Measurements from ENCODE around the gene RTL9.
"Not testable (repeated sequence)": the region's sequence is repeated elsewhere in the genome, so short reads cannot be mapped to it uniquely, and the experiment has no call there.

RTL9 gene

GRCh38 chrX:110346681-110347080 is 12.0 kb upstream of the RTL9 start:
- peak; percentile 20 for DNase-seq

GRCh38 chrX:110359273-110359672 is 625 bp downstream of the RTL9 start:
- no peak for DNase-seq

GRCh38 chrX:110363244-110363643 is 4.6 kb downstream of the RTL9 start:
- no peak for DNase-seq

- no peak for DNase-seq
These were observed 14.7 kb downstream of the RTL9 start for GRCh38 chrX:110373310-110373709.

- DNase-seq: no peak
These were observed 15.9 kb downstream of the RTL9 start for GRCh38 chrX:110374559-110374958.

- DNase-seq: no peak
These were observed 22.6 kb downstream of the RTL9 start for GRCh38 chrX:110381216-110381615.

- DNase-seq: no peak
These were observed 24.8 kb downstream of the RTL9 start for GRCh38 chrX:110383414-110383813.

- no peak for DNase-seq
These were observed 25.8 kb downstream of the RTL9 start for GRCh38 chrX:110384490-110384889.

GRCh38 chrX:110389570-110389969 is 30.9 kb downstream of the RTL9 start:
- no peak for DNase-seq

- no peak for DNase-seq
These were observed 32.4 kb downstream of the RTL9 start for GRCh38 chrX:110391086-110391485.

- no peak for DNase-seq
These were observed 36.0 kb downstream of the RTL9 start for GRCh38 chrX:110394651-110395050.

- DNase-seq: no peak
These were observed 37.2 kb downstream of the RTL9 start for GRCh38 chrX:110395877-110396276.

- no peak for DNase-seq
These were observed 38.1 kb downstream of the RTL9 start for GRCh38 chrX:110396735-110397134.

GRCh38 chrX:110397339-110397738 is 38.7 kb downstream of the RTL9 start:
- DNase-seq: no peak

GRCh38 chrX:110397904-110398303 is 39.3 kb downstream of the RTL9 start:
- DNase-seq: no peak

GRCh38 chrX:110399497-110399896 is 40.8 kb downstream of the RTL9 start:
- no peak for DNase-seq

GRCh38 chrX:110399966-110400365 is 41.3 kb downstream of the RTL9 start:
- DNase-seq: no peak

- no peak for DNase-seq
These were observed 42.5 kb downstream of the RTL9 start for GRCh38 chrX:110401135-110401534.

- DNase-seq: no peak
These were observed 43.6 kb downstream of the RTL9 start for GRCh38 chrX:110402091-110402849.

GRCh38 chrX:110402850-110403221 is 44.2 kb downstream of the RTL9 start:
- DNase-seq: no peak

GRCh38 chrX:110403441-110404238 is 45.0 kb downstream of the RTL9 start:
- no peak for DNase-seq

GRCh38 chrX:110404376-110404775 is 45.7 kb downstream of the RTL9 start:
- DNase-seq: no peak

- DNase-seq: not testable (repeated sequence)
These were observed 47.6 kb downstream of the RTL9 start for GRCh38 chrX:110406250-110406649.

- no peak for DNase-seq
These were observed 48.2 kb downstream of the RTL9 start for GRCh38 chrX:110406822-110407221.

Measured in right hindlimb (tissue), 1 donor.